GM18505 (cell line): ENCODE data around the gene SLC25A11.

Experiments used
- ATAC-seq: cut with Tn5 transposase; IDR thresholded peaks from one replicate; pipeline ENCODE4 v1.9.1; 2021; ENCODE audit not compliant: unreplicated experiment
- POLR2A ChIP-seq: IDR thresholded peaks from 4 replicates; pipeline ENCODE4 v1.6.1; 2011; ENCODE audit warnings: borderline replicate concordance; ENCODE audit not compliant: insufficient read depth, insufficient read length; ENCODE audit errors: extremely low read depth

The SLC25A11 gene

GRCh38 chr17:4946312-4946976 lies 6.6 kb upstream of the SLC25A11 start:
- no peak for ATAC-seq
- peak; percentile 28 for TF ChIP-seq POLR2A

DNA sequence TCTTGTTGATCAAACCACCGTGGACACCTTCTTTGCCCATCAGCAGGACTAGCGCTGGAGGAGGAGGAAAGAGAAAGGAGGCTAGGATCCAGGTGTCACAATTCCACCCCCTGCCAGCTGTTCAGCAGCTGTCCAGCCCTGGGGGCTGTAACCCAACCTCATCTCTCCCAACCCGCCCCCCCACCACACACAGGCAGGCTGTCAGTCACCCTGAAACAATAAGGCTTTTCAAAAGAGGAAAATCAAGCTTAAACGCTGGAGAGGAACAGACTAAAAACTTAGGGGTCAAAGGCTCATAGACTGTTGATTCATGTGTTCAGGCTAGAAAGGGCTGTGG lies 6.1 kb upstream of the SLC25A11 start:
- TF ChIP-seq POLR2A, result no peak
- no peak for ATAC-seq

- peak; percentile 73 for TF ChIP-seq POLR2A
- ATAC-seq, result no peak
These were observed 5.5 kb upstream of the SLC25A11 start for GRCh38 chr17:4945176-4945943.

GRCh38 chr17:4944554-4945175 lies 4.8 kb upstream of the SLC25A11 start:
- no peak for ATAC-seq

GRCh38 chr17:4944163-4944553 lies 4.3 kb upstream of the SLC25A11 start:
- peak; percentile 58 for TF ChIP-seq POLR2A
- ATAC-seq, result no peak

More at GRCh38 chr17:4944554-4945175, 4.8 kb upstream of the SLC25A11 start:
- no peak for TF ChIP-seq POLR2A

GRCh38 chr17:4942760-4943508 lies 3.1 kb upstream of the SLC25A11 start:
- no peak for TF ChIP-seq POLR2A
- ATAC-seq, result no peak

DNA sequence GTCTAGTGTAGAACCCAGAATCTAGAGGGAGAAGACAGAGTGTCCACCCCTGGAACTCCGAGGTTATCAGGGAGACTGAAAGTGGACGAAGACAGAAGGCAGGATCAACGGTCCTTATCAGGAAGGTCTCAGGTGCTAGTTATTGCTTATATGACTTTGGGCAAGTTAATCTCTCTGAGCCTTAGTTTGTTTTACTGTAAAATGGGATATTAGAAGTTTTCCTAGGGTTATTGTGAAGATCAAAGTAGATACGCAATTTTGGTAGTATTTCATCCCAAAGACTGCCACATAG lies 1.4 kb upstream of the SLC25A11 start:
- TF ChIP-seq POLR2A, result no peak

DNA sequence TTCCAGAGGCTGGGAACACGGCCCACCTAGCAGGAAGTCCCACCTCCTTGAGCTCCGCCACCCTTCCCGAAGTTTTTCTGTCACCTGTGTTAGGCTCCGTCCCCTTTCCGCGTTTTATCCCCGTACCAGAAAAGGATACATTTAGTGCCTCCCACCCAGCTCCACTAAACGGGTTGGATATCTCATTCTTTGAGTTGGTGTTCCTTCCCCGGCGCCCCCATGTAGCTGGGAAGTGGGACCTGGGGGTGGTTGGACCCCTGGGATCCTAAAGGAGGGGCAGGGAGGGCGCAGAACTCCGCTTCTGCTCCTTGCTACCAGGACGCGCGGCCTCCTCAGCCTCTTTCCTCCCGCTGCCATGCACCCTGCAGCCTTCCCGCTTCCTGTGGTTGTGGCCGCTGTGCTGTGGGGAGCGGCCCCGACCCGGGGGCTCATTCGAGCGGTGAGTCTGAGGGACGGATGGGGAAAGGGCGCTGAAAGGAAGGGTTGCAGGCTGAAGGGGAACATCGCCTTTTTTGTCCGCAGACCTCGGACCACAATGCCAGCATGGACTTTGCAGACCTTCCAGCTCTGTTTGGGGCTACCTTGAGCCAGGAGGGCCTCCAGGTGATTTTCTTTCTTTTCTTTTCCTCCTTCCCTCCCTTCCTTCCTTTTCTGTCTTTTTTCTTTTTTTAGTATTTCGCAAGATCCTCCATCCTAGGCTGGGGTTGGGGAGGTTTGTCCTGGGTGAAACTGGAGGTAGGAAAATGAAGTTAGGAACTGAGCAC lies 891 bp upstream of the SLC25A11 start:
- no peak for ATAC-seq
- TF ChIP-seq POLR2A, result no peak

More for the DNA sequence above, 1.4 kb upstream of the SLC25A11 start:
- no peak for ATAC-seq

- no peak for TF ChIP-seq POLR2A
- ATAC-seq, result peak; percentile 12
These were observed 375 bp downstream of the SLC25A11 start for GRCh38 chr17:4939546-4939795.

DNA sequence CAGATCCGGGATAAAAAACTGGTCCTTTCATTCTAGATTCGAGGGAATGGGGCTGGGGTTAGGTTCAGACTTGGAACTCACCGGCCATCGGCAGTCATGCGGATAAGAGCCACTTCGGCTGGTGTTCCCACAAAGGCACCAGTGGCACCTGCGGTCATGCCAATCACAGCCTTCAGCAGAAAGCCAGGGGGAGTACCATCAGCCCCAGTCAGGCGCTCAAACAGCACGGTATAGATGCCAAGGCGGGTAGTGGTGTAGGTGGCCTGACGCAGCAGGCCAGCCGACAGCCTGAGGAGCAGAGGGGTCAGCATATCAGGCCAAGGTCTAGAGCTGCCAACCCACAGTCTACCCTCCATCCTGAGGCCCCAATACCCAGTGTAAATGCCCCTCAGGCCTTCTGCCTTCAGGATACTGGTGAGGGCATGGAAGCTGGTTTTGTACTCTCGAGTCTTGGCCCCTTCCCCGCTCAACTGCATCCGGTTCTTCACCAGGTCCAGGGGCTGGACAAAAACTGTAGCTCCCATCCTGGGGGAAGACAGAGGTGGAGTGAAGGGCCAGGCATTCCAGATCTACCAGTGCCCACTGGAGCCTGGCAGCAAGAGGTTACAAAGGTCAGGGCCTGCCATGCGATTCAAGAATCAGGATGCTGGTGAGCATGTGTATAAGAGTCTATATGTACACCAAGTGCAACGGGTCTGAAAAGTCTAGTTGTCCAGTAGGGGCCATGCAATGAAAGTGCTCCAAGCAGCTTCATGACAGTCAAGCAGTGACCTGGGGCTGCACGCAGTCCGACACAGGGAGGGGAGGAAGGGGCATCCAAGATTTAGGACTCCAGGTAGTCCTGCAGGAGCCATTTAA lies 929 bp downstream of the SLC25A11 start:
- no peak for ATAC-seq
- TF ChIP-seq POLR2A, result no peak

- no peak for TF ChIP-seq POLR2A
- ATAC-seq, result no peak
These were observed 1.8 kb downstream of the SLC25A11 start for GRCh38 chr17:4938069-4938491.

GRCh38 chr17:4937553-4937952 lies 2.3 kb downstream of the SLC25A11 start:
- no peak for ATAC-seq
- no peak for TF ChIP-seq POLR2A
